GM23338 (cell line): ENCODE results near the gene TTL. TPM values are rescaled to one million over a fixed set of nuclear protein-coding genes. Genes with fewer than 3 reads are reported as not detected.
A peak's percentile ranks its signal among the peaks of the same experiment; 100 is the strongest.

Source experiments
- ATAC-seq: fragments of 200-7000 bp; cut with Tn5 transposase; 3 replicates; pipeline ENCODE4 v1.9.1; 2020
- DNase-seq: peaks from one replicate; pipeline ENCODE4 v3.0.0-alpha.2; 2015; ENCODE audit warnings: low spot score
- H2AFZ ChIP-seq: fragments of 200-600 bp; sonication (generic); 2 replicates; pipeline ENCODE4 v1.8.0; 2016; ENCODE audit warnings: antibody characterized with exemption, mild to moderate bottlenecking, moderate library complexity
- H3F3A ChIP-seq: fragments of 200-600 bp; sonication (generic); replicated peaks from 2 replicates; pipeline ENCODE4 v1.8.0; 2017; ENCODE audit warnings: antibody characterized with exemption, mixed run types, low read depth
- H3K27ac ChIP-seq: fragments of 200-600 bp; sonication (generic); 2 replicates; pipeline ENCODE4 v1.6.1; 2016; ENCODE audit warnings: low read depth
- H3K27me3 ChIP-seq: fragments of 200-600 bp; sonication (generic); 2 replicates; pipeline ENCODE4 v1.8.0; 2016; ENCODE audit warnings: mild to moderate bottlenecking, mixed run types, moderate library complexity; ENCODE audit not compliant: insufficient read depth
- H3K36me3 ChIP-seq: fragments of 200-600 bp; sonication (generic); 2 replicates; pipeline ENCODE4 v1.8.0; 2016; ENCODE audit warnings: mild to moderate bottlenecking; ENCODE audit not compliant: insufficient read depth
- H3K4me1 ChIP-seq: fragments of 200-600 bp; sonication (generic); 2 replicates; pipeline ENCODE4 v1.8.0; 2016; ENCODE audit warnings: mild to moderate bottlenecking, moderate library complexity; ENCODE audit not compliant: insufficient read depth
- H3K4me2 ChIP-seq: fragments of 200-600 bp; sonication (generic); 2 replicates; pipeline ENCODE4 v1.7.1; 2017; ENCODE audit warnings: mixed run types
- H3K4me3 ChIP-seq: fragments of 200-600 bp; sonication (generic); 2 replicates; pipeline ENCODE4 v1.6.1; 2016; ENCODE audit warnings: mixed run types
- H3K79me2 ChIP-seq: fragments of 200-600 bp; sonication (generic); replicated peaks from 2 replicates; pipeline ENCODE4 v1.8.0; 2017; ENCODE audit warnings: mild to moderate bottlenecking; ENCODE audit not compliant: insufficient read depth
- H3K9me2 ChIP-seq: fragments of 200-600 bp; sonication (generic); 2 replicates; pipeline ENCODE4 v1.8.0; 2017; ENCODE audit not compliant: insufficient read depth
- H4K20me1 ChIP-seq: fragments of 200-600 bp; sonication (generic); replicated peaks from 2 replicates; pipeline ENCODE4 v1.8.0; 2017; ENCODE audit warnings: mild to moderate bottlenecking; ENCODE audit not compliant: insufficient read depth
- H3K27ac Mint-ChIP-seq: 2 replicates; pipeline ENCODE4 v1.8.0; 2020; ENCODE audit warnings: inconsistent platforms, mild to moderate bottlenecking, moderate library complexity, mixed read lengths
- H3K27me3 Mint-ChIP-seq: 3 replicates; pipeline ENCODE4 v1.8.0; 2022; ENCODE audit warnings: low read depth, mild to moderate bottlenecking, moderate library complexity, mixed read lengths, inconsistent platforms; ENCODE audit not compliant: insufficient read depth, poor library complexity
- H3K36me3 Mint-ChIP-seq: 3 replicates; pipeline ENCODE4 v1.8.0; 2021; ENCODE audit warnings: low read depth, mild to moderate bottlenecking, inconsistent platforms, moderate library complexity, mixed read lengths
- H3K4me1 Mint-ChIP-seq: 3 replicates; pipeline ENCODE4 v1.8.0; 2020; ENCODE audit warnings: mild to moderate bottlenecking, inconsistent platforms, mixed read lengths
- H3K4me3 Mint-ChIP-seq: 3 replicates; pipeline ENCODE4 v1.8.0; 2021; ENCODE audit warnings: moderate library complexity, mild to moderate bottlenecking, inconsistent platforms, mixed read lengths
- H3K9me3 Mint-ChIP-seq: 3 replicates; pipeline ENCODE4 v1.8.0; 2020; ENCODE audit warnings: moderate library complexity, mild to moderate bottlenecking, inconsistent platforms, mixed read lengths
- CREB1 ChIP-seq: fragments of 250-450 bp; sonication (Bioruptor Pico); IDR thresholded peaks from 2 replicates; pipeline ENCODE4 v1.5.0; 2020; ENCODE audit warnings: low read depth, mild to moderate bottlenecking, moderate library complexity
- CTCF ChIP-seq, 2 experiments: fragments of 200-600 bp in 1 of 2; sonication (generic) in 1 of 2; conservative IDR thresholded peaks; 2 replicates each; pipeline versions ENCODE4 v1.5.1 to v1.6.1; 2016 to 2017; ENCODE audit warnings: antibody characterized with exemption in 2 of 2, low read depth in 2 of 2, mild to moderate bottlenecking in 2 of 2, moderate library complexity in 1 of 2
- ETS1 ChIP-seq: IDR thresholded peaks from 2 replicates; pipeline ENCODE4 v1.6.1; 2016; ENCODE audit warnings: antibody characterized with exemption
- EZH2 ChIP-seq: fragments of 200-600 bp; sonication (generic); IDR thresholded peaks from one replicate; pipeline ENCODE4 v1.8.0; 2017; ENCODE audit warnings: antibody characterized with exemption, mild to moderate bottlenecking, low read depth; ENCODE audit not compliant: unreplicated experiment
- EZH2phosphoT487 ChIP-seq: fragments of 200-600 bp; sonication (generic); IDR thresholded peaks from one replicate; pipeline ENCODE4 v1.8.1; 2018; ENCODE audit warnings: antibody characterized with exemption; ENCODE audit not compliant: unreplicated experiment
- JUNB ChIP-seq: IDR thresholded peaks from one replicate; pipeline ENCODE4 v1.6.1; 2016; ENCODE audit warnings: antibody characterized with exemption; ENCODE audit not compliant: unreplicated experiment
- NANOG ChIP-seq: IDR thresholded peaks from 2 replicates; pipeline ENCODE4 v1.6.1; 2016; ENCODE audit warnings: antibody characterized with exemption, borderline replicate concordance
- POLR2AphosphoS5 ChIP-seq: IDR thresholded peaks from 2 replicates; pipeline ENCODE4 v1.6.1; 2016; ENCODE audit warnings: antibody characterized with exemption, low read depth
- REST ChIP-seq: IDR thresholded peaks from one replicate; pipeline ENCODE4 v1.6.1; 2018; ENCODE audit warnings: antibody characterized with exemption; ENCODE audit not compliant: unreplicated experiment
- STAT1 ChIP-seq: IDR thresholded peaks from one replicate; pipeline ENCODE4 v1.6.1; 2016; ENCODE audit warnings: antibody characterized with exemption; ENCODE audit not compliant: unreplicated experiment
- ZNF114 ChIP-seq: fragments of 250-450 bp; sonication (Bioruptor Pico); IDR thresholded peaks from 2 replicates; pipeline ENCODE4 v1.5.0; 2020; ENCODE audit warnings: mild to moderate bottlenecking, moderate library complexity
- ZNF331 ChIP-seq: fragments of 250-450 bp; sonication (Bioruptor Pico); IDR thresholded peaks from 2 replicates; pipeline ENCODE4 v1.5.0; 2020; ENCODE audit warnings: low read depth, mild to moderate bottlenecking, moderate library complexity
- ZNF462 ChIP-seq: fragments of 250-450 bp; sonication (Bioruptor Pico); IDR thresholded peaks from 2 replicates; pipeline ENCODE4 v1.5.0; 2020; ENCODE audit warnings: mild to moderate bottlenecking, moderate library complexity
- polyA plus RNA-seq: library from polyadenylated mRNA; unstranded; fragments of >200 nt; fragmentation: Nextera tagmentation; extraction: Ambion mirVana; gene quantifications from 2 replicates; pipeline ENCODE4 v1.2.1, GENCODE V29; 2016
- total RNA-seq: library from RNA; depleted of rRNA; stranded (reverse); fragments of >200 nt; shearing (Covaris generic); gene quantifications from 2 replicates; pipeline ENCODE4 v1.2.3, GENCODE V29; 2014

TTL gene
- total and polyA plus RNA-seq, 2 experiments from 2014 or later = 10.1 to 34.6 TPM

GRCh38 chr2:112540906-112541305 is 59.0 kb downstream of the TTL start:
- no peaks in the 10 kb centered on the region for H3F3A ChIP-seq
- peaks cover 5% of the 10 kb centered on the region for H3K4me1 Mint-ChIP-seq
- peaks cover 3% of the 10 kb centered on the region; the same call in 1 of the 2 replicates for H3K36me3 ChIP-seq
- peaks cover 17% of the 10 kb centered on the region for H4K20me1 ChIP-seq
- H3K79me2 ChIP-seq = peaks cover 36% of the 10 kb centered on the region
- H3K4me2 ChIP-seq = peak overlapping the region; percentile 95
- DNase-seq (no peak), ATAC-seq (no peak)
- H3K27ac Mint-ChIP-seq = no peak overlapping the region
- H3K4me3 Mint-ChIP-seq = no peak overlapping the region
- H2AFZ ChIP-seq = peak overlapping the region; percentile 97
- H3K9me2 ChIP-seq = no peaks in the 10 kb centered on the region
- peaks cover 2% of the 10 kb centered on the region for H3K27me3 Mint-ChIP-seq
- 0 out of 2 replicates have a peak, but pooled peaks cover 9% of the 10 kb centered on the region for H3K4me1 ChIP-seq
- no peaks in the 10 kb centered on the region for H3K27me3 ChIP-seq
- H3K27ac ChIP-seq = no peak overlapping the region
- H3K9me3 Mint-ChIP-seq = no peaks in the 10 kb centered on the region
- no peaks in the 10 kb centered on the region for H3K36me3 Mint-ChIP-seq
- TF ChIP-seq REST (no peak), ZNF114 (CRISPR knock-in tag) (no peak), EZH2 (no peak), JUNB (no peak), ETS1 (no peak), STAT1 (no peak), POLR2AphosphoS5 (no peak), EZH2phosphoT487 (no peak), CTCF (conservative IDR thresholded peaks at IDR 0.05; ENCODE audit: low read depth in 2 of 2) (no peak), CREB1 (CRISPR knock-in tag) (no peak), ZNF462 (CRISPR knock-in tag) (no peak), NANOG (no peak), ZNF331 (CRISPR knock-in tag) (no peak)
- H3K4me3 ChIP-seq = peak overlapping the region; percentile 91
